Activated CD8-positive, alpha-beta memory T cell treated with anti-CD3 and anti-CD28 coated beads for 1 hour (primary cell): ENCODE data around the gene PANK1.
A peak's percentile ranks its signal among the peaks of the same experiment; 100 is the strongest.

Experiments
- DNase-seq, 2 donors: peaks; one replicate each; pipeline ENCODE4 v3.0.0-alpha.2; 2020; ENCODE audit warnings: low read depth in 1 of 2; ENCODE audit errors: extremely low read depth in 1 of 2

The PANK1 gene

DNA sequence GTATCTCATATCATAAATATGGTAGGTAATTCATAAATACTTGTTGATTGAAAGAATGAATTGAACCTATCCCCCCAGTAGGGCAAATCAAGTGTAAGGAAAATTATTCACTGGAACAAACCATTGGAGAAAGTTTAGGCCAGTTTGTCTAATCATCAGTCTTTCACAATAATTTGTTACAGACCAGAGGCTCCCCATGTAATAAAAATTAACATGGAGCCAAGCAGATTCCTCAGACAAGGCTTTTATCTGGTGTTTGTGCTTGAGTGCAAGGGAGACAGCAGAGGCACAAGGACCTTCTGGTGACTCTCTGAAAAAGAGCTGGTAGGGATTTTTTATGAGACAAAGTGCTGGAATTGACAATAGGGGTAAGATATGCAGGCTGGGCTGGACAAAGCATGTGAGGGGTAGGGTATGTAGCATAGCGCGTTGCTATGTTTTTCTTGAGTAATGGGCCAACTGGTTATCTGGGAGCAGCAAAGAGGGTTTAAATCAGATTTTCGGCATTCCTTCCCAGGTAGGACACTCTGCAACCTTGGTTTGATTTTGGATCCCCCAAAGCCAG lies 7.8 kb upstream of the PANK1 start:
- no peak for DNase-seq

DNA sequence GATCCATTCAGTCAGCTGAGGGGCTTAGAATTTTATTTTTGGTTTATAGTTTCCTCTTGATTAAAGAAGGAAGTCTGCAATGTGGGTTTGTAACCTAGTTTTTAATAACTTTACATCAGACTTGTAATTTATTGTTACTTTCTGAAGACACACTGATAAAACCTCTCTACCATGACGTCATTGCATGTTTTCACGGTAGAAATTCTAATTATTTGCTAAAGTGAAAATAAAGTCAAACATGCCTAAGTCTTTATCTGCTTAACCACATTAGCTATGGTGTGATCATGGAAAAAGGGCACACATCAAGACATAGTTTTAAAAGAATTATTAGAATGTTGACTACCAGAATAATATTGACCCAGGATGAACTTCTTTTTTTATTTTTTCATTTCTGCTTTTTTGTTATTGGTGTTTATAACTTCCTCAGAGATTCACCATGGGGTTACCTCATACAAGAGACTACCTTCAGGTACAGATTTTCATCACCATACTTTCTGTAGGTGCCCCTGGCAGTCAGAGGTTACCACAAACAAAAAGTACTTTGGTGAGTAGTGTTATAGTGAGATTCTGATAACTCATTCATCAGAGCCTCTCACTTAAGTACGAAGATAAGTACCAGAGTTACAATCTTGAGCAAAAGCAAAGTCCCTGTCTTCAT lies 7.0 kb upstream of the PANK1 start:
- DNase-seq: no peak

DNA sequence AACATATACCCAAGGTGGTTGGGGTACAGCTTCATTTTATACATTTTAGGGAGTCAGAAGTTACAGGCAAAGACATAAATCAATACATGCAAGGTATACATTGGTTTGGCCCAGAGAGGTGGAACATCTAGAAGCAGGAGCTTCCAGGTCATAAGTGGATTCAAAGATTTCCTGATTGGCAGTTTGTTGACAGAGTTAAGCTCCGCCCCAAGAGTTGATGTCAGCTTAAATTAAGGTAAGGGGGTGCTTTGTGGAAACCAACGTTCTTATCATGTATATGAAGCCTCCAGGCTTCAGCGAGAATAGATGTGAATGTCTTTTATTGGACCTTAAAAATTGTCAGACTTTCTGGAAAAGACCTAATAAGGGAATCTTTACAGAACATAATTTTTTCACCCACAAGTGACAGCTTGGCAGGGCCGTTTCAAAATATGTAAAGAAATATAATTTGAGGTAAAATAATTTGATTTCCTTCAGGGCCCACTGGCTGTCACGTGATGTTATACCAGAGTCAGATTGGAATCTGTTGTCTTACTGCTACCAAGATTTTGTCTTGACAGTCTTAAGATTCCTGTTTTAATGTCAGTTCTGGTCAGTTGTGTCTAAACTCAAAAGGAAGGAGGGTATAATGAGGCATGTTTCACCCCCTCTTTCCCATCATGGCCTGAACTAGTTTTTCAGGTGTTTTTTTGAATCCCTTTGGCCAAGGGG lies 6.3 kb upstream of the PANK1 start:
- no peak for DNase-seq

DNA sequence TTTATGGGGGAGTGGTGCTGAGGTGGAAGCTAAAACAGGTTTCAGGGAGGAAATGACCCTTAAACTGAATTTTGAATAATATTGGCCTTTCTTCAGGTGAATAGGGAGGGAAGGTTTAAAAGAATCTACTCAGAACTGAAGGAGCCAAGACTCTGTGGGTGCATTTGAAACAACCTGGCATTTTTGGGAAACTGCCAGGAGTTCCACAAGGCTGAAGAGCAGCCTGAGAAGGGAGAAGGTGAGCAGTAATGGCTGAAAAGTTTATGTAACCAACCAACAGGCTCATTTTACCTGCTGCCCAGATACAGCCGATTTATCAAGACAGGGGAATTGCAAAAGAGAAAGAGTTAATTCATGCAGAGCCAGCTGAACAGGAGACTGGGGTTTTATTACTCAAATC lies 4.0 kb upstream of the PANK1 start:
- no peak for DNase-seq

GRCh38 chr10:89648074-89648473 lies 3.0 kb upstream of the PANK1 start:
- no peak for DNase-seq

- no peak for DNase-seq
Observed at GRCh38 chr10:89646889-89647657, 2.0 kb upstream of the PANK1 start.

GRCh38 chr10:89645742-89646172 lies 715 bp upstream of the PANK1 start:
- DNase-seq: no peak

DNA sequence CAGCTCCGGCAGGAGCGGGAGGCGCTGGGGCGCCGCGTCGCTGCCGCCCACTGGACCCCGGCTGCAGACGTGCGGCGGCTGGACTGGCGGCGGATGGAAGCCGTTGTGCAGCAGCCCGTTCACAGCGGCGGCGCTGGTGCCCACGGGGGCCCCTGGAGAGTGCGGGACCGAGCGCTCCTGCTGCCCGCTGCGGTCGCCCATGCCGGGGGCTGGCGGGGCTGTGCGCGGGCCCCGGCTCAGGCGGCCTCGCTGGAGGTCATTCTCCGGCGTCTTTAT lies 413 bp downstream of the PANK1 start:
- DNase-seq: peak in 1 of 2 donors; percentile 7

GRCh38 chr10:89643812-89644690 lies 991 bp downstream of the PANK1 start:
- DNase-seq: peak in 1 of 2 donors; percentile 30

DNA sequence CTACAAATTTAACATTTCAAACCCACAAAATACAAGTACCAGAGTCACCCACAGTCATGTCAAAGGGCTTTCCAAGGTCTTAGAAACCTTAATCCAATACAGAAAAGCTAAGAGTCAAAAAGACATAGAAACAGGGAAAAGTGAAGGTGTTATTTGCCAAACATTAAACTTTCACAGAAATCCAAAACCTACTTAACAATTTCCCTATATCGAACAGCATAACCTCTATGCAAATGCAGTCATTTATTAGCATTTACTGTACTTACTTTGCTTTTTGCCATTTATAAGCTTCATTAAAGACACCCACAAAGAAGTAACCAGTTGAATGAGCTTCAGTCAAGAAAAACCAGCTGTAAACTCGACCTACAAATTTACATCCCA lies 1.6 kb downstream of the PANK1 start:
- DNase-seq: no peak

GRCh38 chr10:89642193-89642592 lies 2.8 kb downstream of the PANK1 start:
- DNase-seq: no peak

DNA sequence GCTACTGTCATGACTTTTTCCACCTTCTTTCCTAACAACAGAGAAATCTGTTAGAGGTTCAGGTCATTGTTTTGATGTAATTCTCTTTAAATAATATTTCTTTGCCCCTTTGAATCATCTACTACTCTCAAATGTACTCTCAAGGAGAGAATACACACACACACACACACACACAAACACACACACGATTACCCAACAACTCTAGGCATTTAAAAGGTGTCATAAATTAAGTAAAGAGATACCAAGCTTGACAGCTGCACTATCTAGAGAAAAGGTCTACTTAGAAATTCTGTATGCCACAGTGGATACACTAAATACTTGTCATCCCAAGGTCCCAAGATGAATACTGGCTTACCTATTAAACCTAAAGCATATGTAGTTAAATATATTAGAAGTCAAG lies 4.8 kb downstream of the PANK1 start:
- no peak for DNase-seq

- DNase-seq: no peak
Observed at GRCh38 chr10:89639326-89639725, 5.7 kb downstream of the PANK1 start.

DNA sequence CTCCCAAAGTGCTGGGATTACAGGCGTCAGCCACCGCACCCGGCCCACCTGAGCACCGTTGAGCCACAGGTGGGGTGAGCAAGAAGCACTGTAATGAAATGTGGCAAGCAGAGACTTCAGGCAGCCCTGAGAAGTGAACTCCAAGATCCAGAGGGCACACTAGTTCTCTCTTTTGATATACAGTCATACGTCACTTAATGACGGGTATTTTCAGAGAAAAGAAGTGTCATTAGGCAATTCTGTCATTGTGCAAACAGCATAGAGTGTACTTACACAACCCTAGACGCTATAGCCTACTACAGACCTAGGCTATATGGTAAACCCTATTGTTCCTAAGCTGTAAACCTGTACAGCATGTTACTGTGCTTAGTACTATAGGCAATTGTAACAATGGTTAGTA lies 7.9 kb downstream of the PANK1 start:
- no peak for DNase-seq

GRCh38 chr10:89634637-89635036 lies 10.4 kb downstream of the PANK1 start:
- DNase-seq: no peak

GRCh38 chr10:89633484-89633883 lies 11.6 kb downstream of the PANK1 start:
- DNase-seq: no peak

GRCh38 chr10:89632824-89633223 lies 12.2 kb downstream of the PANK1 start:
- DNase-seq: no peak

DNA sequence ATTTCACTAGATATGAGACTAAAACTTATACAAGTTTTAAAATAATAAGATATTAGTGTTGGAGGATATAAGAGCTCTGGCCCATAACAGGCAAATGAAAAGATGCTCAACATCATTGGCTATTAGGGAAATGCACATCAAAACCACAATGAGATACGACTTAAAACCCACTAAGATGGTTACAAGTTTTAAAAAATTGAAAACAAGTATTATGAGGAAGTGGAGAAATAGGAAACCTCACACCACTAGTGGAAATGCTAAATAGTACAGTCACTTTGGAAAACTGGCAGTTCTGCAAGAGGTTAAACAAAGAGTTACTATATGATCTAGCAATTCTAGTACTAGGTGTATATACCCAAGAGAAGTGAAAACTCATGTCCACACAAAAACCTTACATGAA lies 17.2 kb downstream of the PANK1 start:
- no peak for DNase-seq

DNA sequence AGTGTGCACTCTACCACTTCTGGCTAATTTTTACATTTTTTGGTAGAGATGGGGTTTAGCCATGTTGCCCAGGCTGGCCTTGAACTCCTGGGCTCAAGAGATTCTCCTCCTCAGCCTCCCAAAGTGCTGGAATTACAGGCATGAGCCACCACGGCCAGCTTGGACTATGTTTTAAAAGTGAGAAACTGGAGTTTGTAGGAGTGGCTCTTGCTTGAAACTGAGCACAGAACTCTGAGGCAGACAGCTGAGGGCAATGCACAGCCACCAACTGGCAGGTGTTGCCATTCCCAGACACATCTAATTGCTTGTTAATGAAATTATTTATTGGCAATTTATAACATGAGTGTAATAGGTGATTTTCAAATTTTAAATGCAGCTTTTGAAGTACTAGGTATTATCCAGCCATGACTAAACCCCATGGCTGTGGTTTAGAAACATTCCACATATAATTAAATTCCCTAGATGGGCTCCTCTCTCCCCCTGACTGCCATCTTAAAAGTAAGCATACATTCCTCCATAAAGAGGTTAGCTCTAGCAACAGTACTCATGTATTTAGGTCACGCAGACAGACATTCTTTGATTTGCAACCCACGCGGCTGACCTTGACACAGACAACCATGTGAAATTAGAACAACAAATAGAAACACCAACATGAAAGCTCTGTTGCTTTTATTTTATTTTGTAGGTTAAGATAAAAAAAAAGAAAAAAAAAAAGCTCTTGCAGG lies 19.8 kb downstream of the PANK1 start:
- no peak for DNase-seq

- DNase-seq: no peak
Observed at GRCh38 chr10:89624020-89624419, 21.0 kb downstream of the PANK1 start.
